ENCODE measurements around the gene CLIP2. TPM values are rescaled to one million over a fixed set of nuclear protein-coding genes. Genes with fewer than 3 reads are reported as not detected.

The CLIP2 gene
- total and polyA plus RNA-seq, 2 of the 4 experiments (the other 2 are of a cell fraction): 18.1 to 20.7 TPM

DNA sequence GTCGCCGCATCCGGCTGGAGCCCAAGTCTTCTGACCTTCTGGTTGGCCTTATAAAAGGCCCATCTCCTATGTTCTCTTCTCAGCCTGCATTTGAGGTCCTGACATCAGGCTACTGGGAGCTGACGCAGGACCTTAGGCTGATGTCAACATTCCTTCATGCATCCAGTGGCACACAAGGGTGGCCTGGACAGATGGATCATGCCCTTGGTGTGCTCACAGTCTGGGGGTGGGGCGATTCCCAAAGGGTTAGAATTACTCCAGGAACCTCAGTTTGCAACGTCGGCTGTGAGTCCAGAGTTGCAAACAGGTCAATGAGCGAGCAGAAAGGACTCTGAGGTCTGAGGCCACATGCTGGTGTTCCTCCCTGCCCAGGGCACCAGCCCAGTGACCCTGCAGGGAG, 8.2 kb upstream of the CLIP2 start:
- H3K4ac ChIP-seq (ENCODE audit: low read depth, low read length): peak overlapping the region; percentile 89
- in situ Hi-C loops (cut with MboI; ENCODE audit: low sequenced_read_pairs) (no loop called here), dilution Hi-C loops (cut with HindIII; ENCODE audit: low sequenced_read_pairs, unreplicated experiment) (no loop called here), intact Hi-C loops (cut with micrococcal nuclease) (no loop called here)
- peak overlapping the region; percentile 28 to 43; a peak in 2 of 4 replicates for H4K8ac ChIP-seq (ENCODE audit: low read depth in 2 of 2, low read length in 2 of 2)
- peaks cover 6 to 14% of the 10 kb centered on the region in 2 experiments; a peak in 3 of 4 replicates for H3K79me1 ChIP-seq (ENCODE audit: low read depth in 1 of 2, low read length in 2 of 2)
- peak overlapping the region; percentile 60 for H3K18ac ChIP-seq (ENCODE audit: low read depth, low read length)
- H2BK15ac ChIP-seq (ENCODE audit: low read depth, low read length): peak overlapping the region; percentile 31; the same call in 1 of the 3 replicates
- H4K20me1 ChIP-seq (ENCODE audit: insufficient read depth, low read length): no peaks in the 10 kb centered on the region
- H3K23ac ChIP-seq (ENCODE audit: low read depth, low read length): peak overlapping the region; percentile 35; the same call in 1 of the 2 replicates
- WGBS, 2 experiments (ENCODE audit: extremely low coverage in 2 of 2, insufficient read length in 1 of 2): 86% methylated on average over 7 of the region's 8 CpGs; no CpG with 5 or more reads in 1 of the 2 experiments
- peak overlapping the region; percentile 91 for H3K14ac ChIP-seq (replicated peaks; ENCODE audit: low read depth, low read length)
- H3K9me1 ChIP-seq (ENCODE audit: insufficient read depth, low read length): peaks cover 14% of the 10 kb centered on the region
- peak overlapping the region; percentile 91 for H2BK120ac ChIP-seq (ENCODE audit: low read depth, low read length)
- DNase-seq (peak; percentile 44), ATAC-seq (ENCODE audit: low read depth) (no peak)
- no peaks in the 10 kb centered on the region for H3K27me3 ChIP-seq (ENCODE audit: control insufficient read depth, insufficient read depth, low read length)
- H3K4me2 ChIP-seq (ENCODE audit: low read depth, low read length): no peak overlapping the region
- H3K4me3 ChIP-seq (ENCODE audit: insufficient read depth, low read depth, low read length): no peak overlapping the region
- H3K36me3 ChIP-seq (ENCODE audit: control insufficient read depth, insufficient read depth, low read length): no peaks in the 10 kb centered on the region
- CTCF ChIA-PET: interaction anchor here (0.6 kb wide), 1 partner anchor 213 kb away, joined by 4 read pairs; no protein-coding TSS in a partner anchor
- peak overlapping the region; percentile 75 for H4K91ac ChIP-seq (ENCODE audit: insufficient read depth, low read depth, low read length)
- no peak overlapping the region for H2AK9ac ChIP-seq (replicated peaks; ENCODE audit: low read depth, low read length, poor library complexity)
- H2BK20ac ChIP-seq (ENCODE audit: low read depth, low read length): peak overlapping the region; percentile 90
- H2AK5ac ChIP-seq (ENCODE audit: low read depth, low read length): peak overlapping the region; percentile 92
- H3K9me3 ChIP-seq (ENCODE audit: control insufficient read depth, insufficient read depth, low read length): no peaks in the 10 kb centered on the region
- peak overlapping the region; percentile 91 for H2BK5ac ChIP-seq (ENCODE audit: low read depth, low read length, poor library complexity, severe bottlenecking)
- peaks cover 14% of the 10 kb centered on the region for H3K4me1 ChIP-seq (ENCODE audit: control insufficient read depth, insufficient read depth, low read length)
- H4K5ac ChIP-seq (ENCODE audit: low read depth, low read length): peak overlapping the region; percentile 57
- H3K27ac ChIP-seq (ENCODE audit: insufficient read depth, low read length): peak overlapping the region; percentile 88
- POLR2A ChIA-PET (ENCODE audit: unreplicated experiment): interaction anchor here (1.1 kb wide), 1 partner anchor 13 kb away, joined by 7 read pairs; no protein-coding TSS in a partner anchor
- no peak overlapping the region for H3K56ac ChIP-seq (ENCODE audit: extremely low read depth, insufficient read depth, low read length)
- H3K9ac ChIP-seq (ENCODE audit: low read depth, low read length): no peak overlapping the region
- peak overlapping the region; percentile 18 for H2AFZ ChIP-seq (replicated peaks; ENCODE audit: low read length, poor library complexity)
- TF ChIP-seq BHLHE40 (IDR thresholded peaks at IDR 0.05; ENCODE audit: low read depth, low read length) (no peak), POLR2A (IDR thresholded peaks at IDR 0.05; ENCODE audit: low read depth, low read length) (no peak), MAFK (IDR thresholded peaks at IDR 0.05; ENCODE audit: low read depth, low read length) (no peak), MAZ (IDR thresholded peaks at IDR 0.05; ENCODE audit: borderline replicate concordance, low read depth, low read length) (no peak), MXI1 (IDR thresholded peaks at IDR 0.05; ENCODE audit: borderline replicate concordance, low read depth, low read length) (no peak), RCOR1 (IDR thresholded peaks at IDR 0.05; ENCODE audit: insufficient replicate concordance, low read length) (no peak), CHD1 (IDR thresholded peaks at IDR 0.05; ENCODE audit: low read depth, low read length) (no peak), CEBPB (IDR thresholded peaks at IDR 0.05; ENCODE audit: low read depth, low read length) (no peak), NFE2L2 (IDR thresholded peaks at IDR 0.05; ENCODE audit: low read depth, low read length) (no peak), RFX5 (IDR thresholded peaks at IDR 0.05; ENCODE audit: low read depth, low read length) (no peak), RAD21 (IDR thresholded peaks at IDR 0.05; ENCODE audit: low read length) (no peak), FOS (IDR thresholded peaks at IDR 0.05; ENCODE audit: low read depth, low read length) (no peak), SMC3 (IDR thresholded peaks at IDR 0.05; ENCODE audit: low read depth, low read length) (no peak)
- TF ChIP-seq, protein P1, sequence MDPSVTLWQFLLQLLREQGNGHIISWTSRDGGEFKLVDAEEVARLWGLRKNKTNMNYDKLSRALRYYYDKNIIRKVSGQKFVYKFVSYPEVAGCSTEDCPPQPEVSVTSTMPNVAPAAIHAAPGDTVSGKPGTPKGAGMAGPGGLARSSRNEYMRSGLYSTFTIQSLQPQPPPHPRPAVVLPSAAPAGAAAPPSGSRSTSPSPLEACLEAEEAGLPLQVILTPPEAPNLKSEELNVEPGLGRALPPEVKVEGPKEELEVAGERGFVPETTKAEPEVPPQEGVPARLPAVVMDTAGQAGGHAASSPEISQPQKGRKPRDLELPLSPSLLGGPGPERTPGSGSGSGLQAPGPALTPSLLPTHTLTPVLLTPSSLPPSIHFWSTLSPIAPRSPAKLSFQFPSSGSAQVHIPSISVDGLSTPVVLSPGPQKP (IDR thresholded peaks at IDR 0.05; ENCODE audit: borderline replicate concordance, low read depth, low read length): no peak
- TF ChIP-seq, protein P2, sequence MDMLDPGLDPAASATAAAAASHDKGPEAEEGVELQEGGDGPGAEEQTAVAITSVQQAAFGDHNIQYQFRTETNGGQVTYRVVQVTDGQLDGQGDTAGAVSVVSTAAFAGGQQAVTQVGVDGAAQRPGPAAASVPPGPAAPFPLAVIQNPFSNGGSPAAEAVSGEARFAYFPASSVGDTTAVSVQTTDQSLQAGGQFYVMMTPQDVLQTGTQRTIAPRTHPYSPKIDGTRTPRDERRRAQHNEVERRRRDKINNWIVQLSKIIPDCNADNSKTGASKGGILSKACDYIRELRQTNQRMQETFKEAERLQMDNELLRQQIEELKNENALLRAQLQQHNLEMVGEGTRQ (IDR thresholded peaks at IDR 0.05; ENCODE audit: low read depth, low read length): no peak
- TF ChIP-seq, protein P3, sequence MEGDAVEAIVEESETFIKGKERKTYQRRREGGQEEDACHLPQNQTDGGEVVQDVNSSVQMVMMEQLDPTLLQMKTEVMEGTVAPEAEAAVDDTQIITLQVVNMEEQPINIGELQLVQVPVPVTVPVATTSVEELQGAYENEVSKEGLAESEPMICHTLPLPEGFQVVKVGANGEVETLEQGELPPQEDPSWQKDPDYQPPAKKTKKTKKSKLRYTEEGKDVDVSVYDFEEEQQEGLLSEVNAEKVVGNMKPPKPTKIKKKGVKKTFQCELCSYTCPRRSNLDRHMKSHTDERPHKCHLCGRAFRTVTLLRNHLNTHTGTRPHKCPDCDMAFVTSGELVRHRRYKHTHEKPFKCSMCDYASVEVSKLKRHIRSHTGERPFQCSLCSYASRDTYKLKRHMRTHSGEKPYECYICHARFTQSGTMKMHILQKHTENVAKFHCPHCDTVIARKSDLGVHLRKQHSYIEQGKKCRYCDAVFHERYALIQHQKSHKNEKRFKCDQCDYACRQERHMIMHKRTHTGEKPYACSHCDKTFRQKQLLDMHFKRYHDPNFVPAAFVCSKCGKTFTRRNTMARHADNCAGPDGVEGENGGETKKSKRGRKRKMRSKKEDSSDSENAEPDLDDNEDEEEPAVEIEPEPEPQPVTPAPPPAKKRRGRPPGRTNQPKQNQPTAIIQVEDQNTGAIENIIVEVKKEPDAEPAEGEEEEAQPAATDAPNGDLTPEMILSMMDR (conservative IDR thresholded peaks at IDR 0.05; ENCODE audit: low read depth, low read length): no peak
- no TSS peak for BruUV-seq (replicated peaks)
